Ovary (tissue), 9 donors: ENCODE results near the gene TGFB2. TPM values are rescaled to one million over a fixed set of nuclear protein-coding genes. Genes with fewer than 3 reads are reported as not detected.
A peak's percentile ranks its signal among the peaks of the same experiment; 100 is the strongest.

Experiments used
- DNase-seq, 5 donors: peaks; one replicate each; pipeline ENCODE4 v3.0.0-alpha.2; 2019 to 2020
- H3K27ac ChIP-seq, 2 donors: fragments of 200-600 bp; one replicate each; pipeline versions ENCODE4 v1.5.1 to v1.8.0; 2019 to 2022
- H3K27me3 ChIP-seq: fragments of 200-600 bp; one replicate; pipeline ENCODE4 v1.8.0; 2022
- H3K36me3 ChIP-seq: fragments of 200-600 bp; sonication (generic); one replicate; pipeline ENCODE4 v1.5.1; 2019
- H3K4me1 ChIP-seq: one replicate; pipeline ENCODE4 v1.8.1; 2013; ENCODE audit warnings: mild to moderate bottlenecking, moderate library complexity; ENCODE audit not compliant: insufficient read depth
- H3K4me3 ChIP-seq: fragments of 200-600 bp; sonication (generic); one replicate; pipeline ENCODE4 v1.5.1; 2017
- H3K9me3 ChIP-seq, 2 donors: fragments of 200-600 bp in 1 of 2; sonication (generic) in 1 of 2; one replicate each; pipeline versions ENCODE4 v1.5.1 to v1.8.1; 2013 to 2019; ENCODE audit warnings: mild to moderate bottlenecking in 1 of 2, moderate library complexity in 1 of 2
- EP300 ChIP-seq: sonication (generic); formaldehyde crosslinking; IDR thresholded peaks from one replicate; pipeline ENCODE4 v1.6.1; 2017; ENCODE audit warnings: antibody characterized with exemption
- POLR2A ChIP-seq: fragments of 450-650 bp; IDR thresholded peaks from one replicate; pipeline ENCODE4 v1.6.1; 2017; ENCODE audit warnings: antibody characterized with exemption, mild to moderate bottlenecking, moderate library complexity
- WGBS, 3 donors: extraction: QIAGEN DNeasy Blood & Tissue Kit in 1 of 3; methylation state at CpG; one replicate each; pipeline versions ENCODE4 v1.1.5 to v1.1.7; 2013 to 2017; 5-methylcytosine and 5-hydroxymethylcytosine counted together
- intact Hi-C, 4 donors: fragments of 100-400 bp; cut with DNase I; formaldehyde crosslinking; loops; one replicate each; pipeline versions ENCODE4 v1.11.0 to v1.15.1; 2022 to 2023
- polyA plus RNA-seq, 2 donors: library from polyadenylated mRNA; stranded (reverse); fragments of 200-250 nt in 1 of 2; fragments of 350-450 nt in 1 of 2; fragmentation: Illumina TruSeq in 1 of 2; extraction: RNeasy Lipid Tissue Mini Kit (QIAGEN cat#74804) in 1 of 2; gene quantifications; one replicate each; pipeline ENCODE4 v1.2.3, GENCODE V29; 2013 to 2014
- total RNA-seq, 7 donors: library from RNA; depleted of rRNA in 2 of 7; stranded (reverse); fragments of >200 nt in 2 of 7; fragmentation: NEBNext Ultra II Directional in 3 of 7; extraction: Animal tissue kit (Norgen Biotek cat#: 25700) in 3 of 7; gene quantifications; one replicate each; pipeline versions ENCODE4 v1.1.0 to v1.2.4, GENCODE V29; 2016 to 2023
- TF ChIP-seq, protein P1 (sequence below), 3 donors: fragments of 450-650 bp in 2 of 3; fragments of 200-600 bp in 1 of 3; IDR thresholded peaks; one replicate each; pipeline versions ENCODE4 v1.5.1 to v1.8.0; 2016 to 2022; ENCODE audit warnings: antibody characterized with exemption in 3 of 3, mild to moderate bottlenecking in 1 of 3
- donor health status: DM: no; HTN: no; CAD: no; lungs with moderate emphysema.
- donor health status: DM: no; HTN: no; CAD: no.
- donor health status: Bipolar disorder and iron deficiency.
- donor health status: DM: yes; HTN: yes; CAD: no.
- donor health status: DM: no; HTN: no; CAD: no.
- donor health status: DM: yes; HTN: yes; CAD: no.

TGFB2 gene
- total and polyA plus RNA-seq, 9 donors = 3.8 to 29.4 (median 9.3) TPM

DNA sequence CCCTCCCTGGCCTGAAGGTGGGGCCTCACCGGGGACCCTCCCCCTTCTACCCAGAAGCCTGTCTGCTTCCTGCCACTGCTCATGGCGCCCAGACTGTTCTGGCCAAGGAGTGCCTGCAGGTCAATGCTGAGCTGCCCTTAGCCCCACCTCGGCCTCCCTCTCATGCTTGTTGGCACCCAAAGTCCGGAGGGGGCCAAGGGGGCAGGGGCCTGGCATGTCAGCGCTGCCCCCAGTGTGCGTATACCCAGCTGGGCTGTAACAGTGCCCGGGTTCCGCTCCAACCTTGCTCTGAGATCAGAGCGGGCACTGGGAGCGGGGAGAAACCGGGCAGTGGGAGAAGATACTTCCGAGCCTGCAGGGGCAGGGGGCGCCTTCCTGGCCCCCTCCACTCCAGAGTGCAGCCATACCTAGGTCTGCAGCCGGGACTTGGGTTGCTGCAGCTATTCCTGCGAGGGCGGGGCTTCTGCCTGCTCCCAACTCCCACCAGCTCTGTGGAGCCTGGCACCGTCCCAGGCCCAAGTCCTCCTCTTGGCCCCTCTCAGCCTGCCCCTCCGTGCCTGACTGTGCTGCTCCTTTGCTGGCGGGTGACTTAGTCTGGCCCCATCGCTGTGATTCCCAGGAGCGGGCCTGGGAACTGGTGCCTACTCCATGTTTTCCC, 21.4 kb upstream of the TGFB2 start:
- H3K27me3 ChIP-seq = no peaks in the 10 kb centered on the region
- intact Hi-C loops = loop anchor here (10.0 kb wide), 4 partner anchors 741 to 1491 kb away; no protein-coding TSS in a partner anchor
- TF ChIP-seq, protein P1, sequence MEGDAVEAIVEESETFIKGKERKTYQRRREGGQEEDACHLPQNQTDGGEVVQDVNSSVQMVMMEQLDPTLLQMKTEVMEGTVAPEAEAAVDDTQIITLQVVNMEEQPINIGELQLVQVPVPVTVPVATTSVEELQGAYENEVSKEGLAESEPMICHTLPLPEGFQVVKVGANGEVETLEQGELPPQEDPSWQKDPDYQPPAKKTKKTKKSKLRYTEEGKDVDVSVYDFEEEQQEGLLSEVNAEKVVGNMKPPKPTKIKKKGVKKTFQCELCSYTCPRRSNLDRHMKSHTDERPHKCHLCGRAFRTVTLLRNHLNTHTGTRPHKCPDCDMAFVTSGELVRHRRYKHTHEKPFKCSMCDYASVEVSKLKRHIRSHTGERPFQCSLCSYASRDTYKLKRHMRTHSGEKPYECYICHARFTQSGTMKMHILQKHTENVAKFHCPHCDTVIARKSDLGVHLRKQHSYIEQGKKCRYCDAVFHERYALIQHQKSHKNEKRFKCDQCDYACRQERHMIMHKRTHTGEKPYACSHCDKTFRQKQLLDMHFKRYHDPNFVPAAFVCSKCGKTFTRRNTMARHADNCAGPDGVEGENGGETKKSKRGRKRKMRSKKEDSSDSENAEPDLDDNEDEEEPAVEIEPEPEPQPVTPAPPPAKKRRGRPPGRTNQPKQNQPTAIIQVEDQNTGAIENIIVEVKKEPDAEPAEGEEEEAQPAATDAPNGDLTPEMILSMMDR (IDR thresholded peaks at IDR 0.05) = no peak
- no peak for TF ChIP-seq EP300
- no peak for TF ChIP-seq POLR2A
- no peaks in the 10 kb centered on the region for H3K9me3 ChIP-seq
- no peak overlapping the region for H3K27ac ChIP-seq
- 97 to 98% (median 98%) methylated on average over 21 of the region's 21 CpGs for WGBS, 3 donors
- no peak overlapping the region for H3K4me3 ChIP-seq
- DNase-seq = peak in 1 of 5 donors; percentile 15
- H3K36me3 ChIP-seq = no peaks in the 10 kb centered on the region
- no peaks in the 10 kb centered on the region for H3K4me1 ChIP-seq

DNA sequence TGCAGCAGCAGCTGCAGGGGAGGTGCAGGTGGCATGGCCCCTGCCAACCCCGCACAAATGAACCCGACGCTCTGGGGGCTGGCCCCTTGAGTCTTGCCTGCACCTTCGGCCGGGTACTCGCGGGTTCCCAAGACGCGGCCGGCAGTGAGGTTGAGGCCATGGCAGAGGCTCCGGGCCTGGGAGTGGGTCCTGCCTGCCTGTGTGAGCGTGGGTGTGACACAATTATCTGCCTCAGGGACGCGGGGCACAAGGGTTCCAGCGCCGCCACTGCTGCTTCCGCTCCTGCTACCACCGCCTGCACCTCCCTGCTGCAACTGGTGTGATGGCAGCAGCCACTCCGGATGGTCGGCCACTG, 20.9 kb upstream of the TGFB2 start:
- H3K36me3 ChIP-seq = no peaks in the 10 kb centered on the region
- TF ChIP-seq EP300 (no peak), POLR2A (no peak)
- TF ChIP-seq, protein P1 (IDR thresholded peaks at IDR 0.05) = no peak
- H3K27me3 ChIP-seq = no peaks in the 10 kb centered on the region
- intact Hi-C loops = loop anchor here (10.0 kb wide), 4 partner anchors 741 to 1491 kb away; no protein-coding TSS in a partner anchor
- H3K9me3 ChIP-seq = no peaks in the 10 kb centered on the region
- no peak overlapping the region for H3K27ac ChIP-seq
- peak in 1 of 5 donors; percentile 19 for DNase-seq
- no peak overlapping the region for H3K4me3 ChIP-seq
- H3K4me1 ChIP-seq = no peaks in the 10 kb centered on the region
- 96 to 98% (median 97%) methylated on average over 20 of the region's 20 CpGs for WGBS, 3 donors

DNA sequence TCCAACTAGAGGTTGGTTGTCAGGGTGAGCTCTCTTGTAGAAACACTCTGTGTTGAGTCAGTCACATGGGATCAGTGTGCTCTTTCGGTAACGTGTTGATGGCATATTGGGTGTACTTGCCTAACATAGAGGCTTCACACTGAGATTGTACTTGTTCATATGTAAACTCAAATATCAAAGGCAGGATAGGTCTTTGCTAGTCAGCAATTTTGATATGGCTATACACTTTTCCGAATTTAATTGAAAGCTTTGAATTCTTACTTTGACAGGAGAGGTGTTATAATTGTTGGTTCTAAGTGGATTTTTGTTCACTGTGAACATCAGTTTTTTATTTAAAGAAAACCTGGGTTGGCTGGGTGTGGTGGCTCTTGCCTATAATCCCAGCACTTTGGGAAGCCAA, 16.4 kb upstream of the TGFB2 start:
- H3K27me3 ChIP-seq = no peaks in the 10 kb centered on the region
- no peaks in the 10 kb centered on the region for H3K4me1 ChIP-seq
- TF ChIP-seq POLR2A = no peak
- TF ChIP-seq, protein P1 (IDR thresholded peaks at IDR 0.05) = no peak
- TF ChIP-seq EP300 = no peak
- intact Hi-C loops = loop anchor here (10.0 kb wide), 4 partner anchors 736 to 1486 kb away; no protein-coding TSS in a partner anchor
- no peaks in the 10 kb centered on the region for H3K36me3 ChIP-seq
- no peak for DNase-seq
- no peak overlapping the region for H3K4me3 ChIP-seq
- no peaks in the 10 kb centered on the region for H3K9me3 ChIP-seq
- 84 to 89% (median 88%) methylated on average over 3 of the region's 3 CpGs for WGBS, 3 donors
- no peak overlapping the region for H3K27ac ChIP-seq

DNA sequence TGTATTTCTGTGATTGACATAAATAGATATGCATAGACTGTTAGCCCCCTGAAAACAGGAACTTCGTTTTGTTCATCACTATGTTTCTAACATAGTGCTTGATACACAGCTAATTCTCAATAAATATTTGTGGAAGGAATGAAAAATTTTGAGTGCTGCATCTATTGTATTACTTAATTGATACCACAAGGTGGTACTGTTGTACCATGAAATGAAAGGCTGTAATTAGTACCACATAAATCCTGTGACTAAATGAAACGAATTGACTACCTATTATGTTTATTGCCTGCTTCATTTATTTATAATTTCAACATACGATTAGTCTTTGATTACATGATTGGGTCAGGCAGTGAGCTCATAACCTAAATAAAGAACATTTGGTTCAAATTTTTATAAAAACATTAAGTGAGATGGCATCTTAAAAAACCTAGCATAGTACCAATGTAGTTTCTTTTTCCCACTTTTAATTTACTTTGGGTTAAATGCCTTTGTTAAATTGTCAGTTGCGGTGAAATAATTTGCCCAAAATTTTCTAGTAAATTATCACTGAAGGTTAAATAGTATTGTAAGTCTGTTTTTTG, 15.0 kb upstream of the TGFB2 start:
- intact Hi-C loops = no loop called here
- H3K9me3 ChIP-seq = no peaks in the 10 kb centered on the region
- no peaks in the 10 kb centered on the region for H3K36me3 ChIP-seq
- H3K27ac ChIP-seq = no peak overlapping the region
- H3K27me3 ChIP-seq = no peaks in the 10 kb centered on the region
- H3K4me3 ChIP-seq = no peak overlapping the region
- WGBS, 3 donors = 15 to 22% (median 16%) methylated on average over 4 of the region's 4 CpGs
- no peak for TF ChIP-seq EP300
- TF ChIP-seq, protein P1 (IDR thresholded peaks at IDR 0.05) = peak; percentile 39 to 77 (median 56)
- DNase-seq = no peak
- H3K4me1 ChIP-seq = no peaks in the 10 kb centered on the region
